NCI-H82 treated with DMSO at 0.1 percent for 48 hours (cell line): ENCODE results near the gene LINGO1.

Source experiments
- DNase-seq: peaks from one replicate; lab custom pipeline; 2025; ENCODE audit not compliant: unreplicated experiment; lab: John Stamatoyannopoulos, UW

The LINGO1 gene

GRCh38 chr15:77597804-77598453 is 34.8 kb downstream of the LINGO1 start:
- no peak for DNase-seq

GRCh38 chr15:77596821-77597803 is 35.6 kb downstream of the LINGO1 start:
- no peak for DNase-seq

- DNase-seq = no peak
These were observed 37.5 kb downstream of the LINGO1 start for GRCh38 chr15:77595231-77595630.

GRCh38 chr15:77592758-77593157 is 40.0 kb downstream of the LINGO1 start:
- DNase-seq = no peak

GRCh38 chr15:77591968-77592613 is 40.6 kb downstream of the LINGO1 start:
- DNase-seq = no peak

- DNase-seq = no peak
These were observed 42.9 kb downstream of the LINGO1 start for GRCh38 chr15:77589839-77590238.

GRCh38 chr15:77588126-77588525 is 44.6 kb downstream of the LINGO1 start:
- no peak for DNase-seq

GRCh38 chr15:77584691-77585090 is 48.0 kb downstream of the LINGO1 start:
- DNase-seq = no peak

GRCh38 chr15:77584201-77584600 is 48.5 kb downstream of the LINGO1 start:
- DNase-seq = no peak

- no peak for DNase-seq
These were observed 49.9 kb downstream of the LINGO1 start for GRCh38 chr15:77582763-77583162.

GRCh38 chr15:77581896-77582569 is 50.7 kb downstream of the LINGO1 start:
- DNase-seq = no peak

GRCh38 chr15:77580996-77581682 is 51.6 kb downstream of the LINGO1 start:
- DNase-seq = no peak

- no peak for DNase-seq
These were observed 53.1 kb downstream of the LINGO1 start for GRCh38 chr15:77579498-77580188.

- DNase-seq = no peak
These were observed 53.9 kb downstream of the LINGO1 start for GRCh38 chr15:77578641-77579372.

- peak; percentile 25 for DNase-seq
These were observed 55.3 kb downstream of the LINGO1 start for GRCh38 chr15:77577366-77577950.

- no peak for DNase-seq
These were observed 56.2 kb downstream of the LINGO1 start for GRCh38 chr15:77576538-77576937.

- DNase-seq = no peak
These were observed 57.3 kb downstream of the LINGO1 start for GRCh38 chr15:77575203-77575934.

- DNase-seq = no peak
These were observed 58.0 kb downstream of the LINGO1 start for GRCh38 chr15:77574521-77575202.
